ENCODE data around the gene MAN1C1.

GRCh38 chr1:25575191-25575590, 41.4 kb upstream of the MAN1C1 start:
- TF ChIP-seq CTCF (IDR thresholded peaks at IDR 0.05; ENCODE audit: poor library complexity, severe bottlenecking), result no peak
- no peak for TF ChIP-seq RAD21 (conservative IDR thresholded peaks at IDR 0.05)
- TF ChIP-seq, protein P1, sequence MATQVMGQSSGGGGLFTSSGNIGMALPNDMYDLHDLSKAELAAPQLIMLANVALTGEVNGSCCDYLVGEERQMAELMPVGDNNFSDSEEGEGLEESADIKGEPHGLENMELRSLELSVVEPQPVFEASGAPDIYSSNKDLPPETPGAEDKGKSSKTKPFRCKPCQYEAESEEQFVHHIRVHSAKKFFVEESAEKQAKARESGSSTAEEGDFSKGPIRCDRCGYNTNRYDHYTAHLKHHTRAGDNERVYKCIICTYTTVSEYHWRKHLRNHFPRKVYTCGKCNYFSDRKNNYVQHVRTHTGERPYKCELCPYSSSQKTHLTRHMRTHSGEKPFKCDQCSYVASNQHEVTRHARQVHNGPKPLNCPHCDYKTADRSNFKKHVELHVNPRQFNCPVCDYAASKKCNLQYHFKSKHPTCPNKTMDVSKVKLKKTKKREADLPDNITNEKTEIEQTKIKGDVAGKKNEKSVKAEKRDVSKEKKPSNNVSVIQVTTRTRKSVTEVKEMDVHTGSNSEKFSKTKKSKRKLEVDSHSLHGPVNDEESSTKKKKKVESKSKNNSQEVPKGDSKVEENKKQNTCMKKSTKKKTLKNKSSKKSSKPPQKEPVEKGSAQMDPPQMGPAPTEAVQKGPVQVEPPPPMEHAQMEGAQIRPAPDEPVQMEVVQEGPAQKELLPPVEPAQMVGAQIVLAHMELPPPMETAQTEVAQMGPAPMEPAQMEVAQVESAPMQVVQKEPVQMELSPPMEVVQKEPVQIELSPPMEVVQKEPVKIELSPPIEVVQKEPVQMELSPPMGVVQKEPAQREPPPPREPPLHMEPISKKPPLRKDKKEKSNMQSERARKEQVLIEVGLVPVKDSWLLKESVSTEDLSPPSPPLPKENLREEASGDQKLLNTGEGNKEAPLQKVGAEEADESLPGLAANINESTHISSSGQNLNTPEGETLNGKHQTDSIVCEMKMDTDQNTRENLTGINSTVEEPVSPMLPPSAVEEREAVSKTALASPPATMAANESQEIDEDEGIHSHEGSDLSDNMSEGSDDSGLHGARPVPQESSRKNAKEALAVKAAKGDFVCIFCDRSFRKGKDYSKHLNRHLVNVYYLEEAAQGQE (IDR thresholded peaks at IDR 0.05; ENCODE audit: borderline replicate concordance), result no peak
